ENCODE measurements around the gene FIZ1. TPM values are rescaled to one million over a fixed set of nuclear protein-coding genes. Genes with fewer than 3 reads are reported as not detected.
A peak's percentile ranks its signal among the peaks of the same experiment; 100 is the strongest.
"Not testable (repeated sequence)": the region's sequence is repeated elsewhere in the genome, so short reads cannot be mapped to it uniquely, and the experiment has no call there.

Gene FIZ1
- total RNA-seq, 1 donor from 2014 or later = 2.6 TPM

DNA sequence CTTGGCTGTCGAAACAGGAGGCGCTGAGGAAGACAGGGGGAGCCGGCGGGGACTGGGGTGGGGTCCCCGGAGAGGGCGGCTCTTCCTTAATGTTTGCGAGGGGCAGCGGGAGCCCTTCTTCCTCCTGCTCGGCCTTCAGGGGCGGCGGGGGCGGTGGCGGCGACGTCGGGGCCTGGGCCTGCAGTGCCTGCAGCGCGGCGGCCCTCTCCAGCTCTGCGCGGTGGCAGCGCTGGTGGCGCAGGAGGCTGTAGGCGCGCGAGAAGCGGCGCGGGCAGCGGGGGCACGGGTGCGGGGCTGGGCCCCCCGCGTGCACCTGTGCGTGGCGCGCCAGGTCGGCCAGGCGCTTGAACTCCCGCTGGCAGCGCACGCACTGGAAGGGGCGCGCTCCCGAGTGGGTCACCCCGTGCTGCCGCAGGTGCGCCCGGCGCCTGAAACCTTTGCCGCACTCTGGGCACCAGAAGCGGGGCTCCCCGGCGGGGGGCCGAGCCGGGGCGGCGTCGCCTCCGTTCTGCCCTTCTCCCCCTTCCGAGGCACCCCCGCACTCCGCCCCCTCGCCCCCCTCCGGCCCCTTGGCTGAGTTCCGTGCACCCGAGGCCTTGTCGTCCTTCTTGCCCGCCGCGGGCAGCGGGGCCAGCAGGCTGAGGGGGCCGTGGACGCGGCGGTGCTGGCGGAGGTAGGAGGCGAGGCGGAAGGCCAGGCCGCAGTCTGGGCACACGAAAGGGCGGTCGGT lies 21.1 kb downstream of the FIZ1 start:
- DNase-seq (ENCODE audit: low read depth in 2 of 2) = no peak

DNA sequence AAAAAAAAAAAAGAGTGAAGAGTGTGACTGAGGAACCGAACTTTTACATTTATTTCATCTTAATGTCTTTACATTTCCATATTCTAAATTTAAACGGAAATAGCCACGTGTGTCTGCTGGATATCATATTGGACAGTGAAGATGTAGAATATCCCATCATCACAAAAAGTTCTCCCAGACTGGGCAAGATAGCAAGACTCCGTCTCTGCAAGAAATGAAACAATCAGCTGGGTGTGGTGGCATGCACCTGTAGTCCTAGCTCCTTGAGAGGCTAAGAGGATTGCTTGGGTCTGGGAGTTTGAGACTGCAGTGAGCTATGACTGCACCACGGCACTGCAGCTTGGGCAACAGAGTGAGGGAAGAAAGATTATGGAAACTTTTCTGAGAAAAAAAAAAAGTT lies 22.6 kb downstream of the FIZ1 start:
- no peak for DNase-seq (ENCODE audit: low read depth in 2 of 2)

DNA sequence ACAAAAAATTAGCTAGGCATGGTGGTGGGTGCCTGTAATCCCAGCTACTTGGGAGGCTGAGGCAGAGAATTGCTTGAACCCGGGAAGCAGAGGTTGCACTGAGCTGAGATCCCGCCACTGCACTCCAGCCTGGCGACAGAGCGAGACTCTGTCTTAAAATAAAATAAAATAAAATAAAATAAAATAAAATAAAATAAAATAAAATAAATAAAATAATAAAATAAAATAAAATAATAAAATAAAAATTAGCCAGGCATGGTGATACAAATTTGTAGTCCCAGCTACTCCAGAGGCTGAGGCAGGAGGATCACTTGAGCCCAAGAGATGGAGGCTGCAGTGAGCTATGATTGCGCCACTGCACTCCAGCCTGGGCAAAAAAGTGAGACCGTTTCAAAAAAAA lies 25.4 kb downstream of the FIZ1 start:
- not testable (repeated sequence) for DNase-seq (ENCODE audit: low read depth in 2 of 2)

DNA sequence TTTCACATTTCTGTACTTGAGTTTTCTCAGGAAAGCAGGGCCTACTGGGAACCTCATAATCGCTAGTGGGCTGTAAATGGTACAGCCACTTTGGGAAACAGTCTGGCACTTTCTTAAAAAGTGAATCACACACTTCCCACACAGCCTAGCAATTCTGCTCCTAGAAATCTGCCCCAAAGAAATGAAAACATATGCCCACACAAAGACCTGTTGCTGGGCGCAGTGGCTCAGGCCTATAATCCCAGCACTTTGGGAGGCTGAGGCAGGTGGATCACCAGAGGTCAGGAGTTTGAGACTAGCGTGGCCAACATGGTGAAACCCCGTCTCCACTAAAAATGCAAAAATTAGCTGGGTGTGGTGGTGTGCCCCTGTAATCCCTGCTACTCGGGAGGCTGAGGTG lies 29.8 kb downstream of the FIZ1 start:
- DNase-seq (ENCODE audit: low read depth in 2 of 2) = not testable (repeated sequence)

GRCh38 chr19:55567708-55568328 lies 31.5 kb downstream of the FIZ1 start:
- DNase-seq (ENCODE audit: low read depth in 2 of 2) = no peak

DNA sequence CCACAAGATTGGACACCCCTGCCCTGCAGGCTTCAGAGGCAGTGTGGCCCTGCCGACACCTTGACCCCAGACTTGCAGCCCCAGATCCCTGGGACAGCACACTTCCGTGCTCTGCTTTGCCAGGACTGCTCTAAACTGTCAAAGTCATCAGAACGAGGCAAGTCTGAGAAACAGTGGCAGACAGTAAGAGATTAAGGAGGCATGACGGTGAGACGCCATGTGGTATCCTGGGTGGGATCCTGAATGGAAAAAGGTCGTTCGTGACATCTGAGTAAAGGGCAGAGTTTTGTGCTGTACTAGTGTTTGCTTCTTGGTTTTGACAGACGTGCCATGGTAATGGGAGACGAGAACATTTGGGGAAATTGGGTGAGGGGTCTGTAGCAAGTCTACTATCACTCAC lies 32.5 kb downstream of the FIZ1 start:
- no peak for DNase-seq (ENCODE audit: low read depth in 2 of 2)

- DNase-seq (ENCODE audit: low read depth in 2 of 2) = no peak
These were observed 36.0 kb downstream of the FIZ1 start for GRCh38 chr19:55563261-55563690.

- DNase-seq (ENCODE audit: low read depth in 2 of 2) = no peak
These were observed 39.6 kb downstream of the FIZ1 start for GRCh38 chr19:55559684-55560083.

DNA sequence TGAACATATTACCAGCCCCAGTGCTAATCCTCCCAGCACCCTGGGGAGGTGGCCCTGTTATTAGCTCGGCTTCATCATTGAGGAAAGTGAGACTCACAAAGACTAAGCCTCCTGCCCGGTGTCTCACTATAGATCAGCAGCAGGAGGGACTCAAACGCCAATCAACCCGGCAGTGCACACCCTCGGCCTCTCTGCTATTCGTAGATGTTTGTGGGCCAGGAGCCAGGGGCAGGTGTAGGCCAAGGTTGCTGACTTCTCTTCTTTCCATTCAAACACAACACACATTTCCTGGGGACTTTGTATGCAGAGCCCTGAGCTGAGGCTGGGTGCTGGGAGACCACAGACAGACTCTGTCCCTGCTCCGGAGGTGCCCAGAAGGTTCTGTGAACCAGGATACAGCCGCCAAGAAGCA lies 44.6 kb downstream of the FIZ1 start:
- DNase-seq (ENCODE audit: low read depth in 2 of 2) = no peak

DNA sequence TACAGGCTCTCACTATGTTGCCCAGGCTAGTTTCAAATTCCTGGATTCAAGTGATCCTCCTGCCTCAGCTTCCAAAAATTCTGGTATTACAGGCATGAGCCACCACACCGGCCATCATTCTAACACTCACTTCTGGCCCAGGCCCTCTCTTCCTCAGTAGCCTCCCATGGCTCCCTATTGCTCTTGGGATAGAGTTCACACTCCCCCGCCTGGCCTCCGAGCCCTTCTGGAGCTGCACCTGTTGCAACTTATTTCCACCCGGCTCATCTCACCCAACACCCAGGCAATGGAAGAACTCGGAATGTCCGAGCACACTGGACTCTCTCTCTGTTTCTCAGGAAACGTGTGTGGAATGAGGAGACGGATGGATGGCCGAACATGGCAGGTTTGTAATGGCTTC lies 45.0 kb downstream of the FIZ1 start:
- DNase-seq (ENCODE audit: low read depth in 2 of 2) = no peak

DNA sequence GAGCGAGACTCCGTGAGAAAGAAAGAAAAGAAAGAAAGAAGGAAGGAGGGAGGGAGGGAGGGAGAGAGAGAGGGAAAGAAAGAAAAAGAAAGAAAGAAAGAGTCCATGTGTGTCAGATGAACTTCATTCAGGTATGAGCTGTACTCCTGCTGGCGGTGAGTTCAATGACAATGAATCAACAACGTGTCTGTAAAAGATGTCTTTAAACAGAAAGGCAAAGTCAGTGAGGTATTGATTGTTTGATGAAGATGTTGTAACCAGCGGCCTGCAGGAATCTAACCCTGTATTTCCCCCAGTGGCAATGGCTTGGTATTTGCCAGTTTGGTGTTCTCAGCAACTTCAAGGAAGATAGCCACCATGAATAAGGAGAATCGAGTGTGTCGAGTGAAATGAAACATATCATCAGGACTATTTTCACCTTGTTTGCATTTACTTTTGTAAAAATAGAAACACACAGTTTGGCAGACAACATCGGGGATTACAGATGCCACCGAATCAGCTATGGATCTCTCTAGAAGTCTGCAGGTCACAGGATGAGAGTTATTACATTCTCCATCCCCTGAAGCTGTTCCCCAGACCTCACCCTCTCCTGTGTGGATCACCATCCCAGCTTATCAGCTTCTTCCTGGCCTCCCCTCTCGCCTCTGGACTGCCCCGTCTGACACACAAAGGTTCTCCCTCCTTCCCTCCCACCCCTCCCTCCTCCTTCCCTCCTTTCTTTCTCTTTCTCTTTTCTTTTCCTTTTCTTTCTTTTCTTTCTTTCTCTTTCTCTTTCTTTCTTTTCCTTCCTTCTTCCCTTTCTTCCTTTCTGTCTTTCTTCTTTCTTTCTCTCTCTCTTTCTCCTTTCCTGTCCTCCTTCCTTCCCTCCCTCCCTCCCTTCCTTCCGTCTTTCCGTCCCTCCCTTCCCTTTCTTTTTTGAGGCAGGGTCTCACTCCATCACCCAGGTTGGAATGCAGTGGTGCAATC lies 45.8 kb downstream of the FIZ1 start:
- no peak for DNase-seq (ENCODE audit: low read depth in 2 of 2)

GRCh38 chr19:55552620-55553019 lies 46.7 kb downstream of the FIZ1 start:
- DNase-seq (ENCODE audit: low read depth in 2 of 2) = no peak

- no peak for DNase-seq (ENCODE audit: low read depth in 2 of 2)
These were observed 47.1 kb downstream of the FIZ1 start for GRCh38 chr19:55552206-55552605.

GRCh38 chr19:55550321-55550650 lies 49.0 kb downstream of the FIZ1 start:
- no peak for DNase-seq (ENCODE audit: low read depth in 2 of 2)

- peak; percentile 80 to 82 for DNase-seq (ENCODE audit: low read depth in 2 of 2)
These were observed 49.6 kb downstream of the FIZ1 start for GRCh38 chr19:55549500-55550320.

GRCh38 chr19:55546822-55547614 lies 52.3 kb downstream of the FIZ1 start:
- DNase-seq (ENCODE audit: low read depth in 2 of 2) = peak; percentile 97 to 98

DNA sequence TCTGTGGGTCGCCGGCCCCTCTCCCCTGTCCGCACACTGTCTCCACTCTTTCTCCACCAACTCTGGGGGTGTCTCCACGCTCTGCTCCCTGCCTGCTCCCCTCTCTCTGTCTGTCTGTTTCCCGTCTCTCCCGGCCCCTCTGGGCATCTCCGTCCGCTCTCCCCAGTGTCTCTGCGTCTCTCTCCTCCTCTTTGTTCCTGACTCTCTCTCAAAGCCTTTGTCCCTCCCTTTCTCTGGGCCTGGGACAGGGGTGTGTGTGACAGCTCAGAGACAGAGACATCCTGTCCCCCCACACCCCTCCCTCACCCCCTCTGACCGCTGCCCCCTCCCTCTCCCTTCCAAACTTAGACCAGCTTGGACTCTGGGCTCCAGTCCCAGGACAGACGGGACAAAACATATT lies 53.3 kb downstream of the FIZ1 start:
- no peak for DNase-seq (ENCODE audit: low read depth in 2 of 2)

GRCh38 chr19:55545443-55545842 lies 53.9 kb downstream of the FIZ1 start, which contains the start of gene SBK3:
SBK3 (minus strand) TSS chr19:55545543; CDS start chr19:55545543, 0 bp downstream.
- DNase-seq (ENCODE audit: low read depth in 2 of 2) = no peak

DNA sequence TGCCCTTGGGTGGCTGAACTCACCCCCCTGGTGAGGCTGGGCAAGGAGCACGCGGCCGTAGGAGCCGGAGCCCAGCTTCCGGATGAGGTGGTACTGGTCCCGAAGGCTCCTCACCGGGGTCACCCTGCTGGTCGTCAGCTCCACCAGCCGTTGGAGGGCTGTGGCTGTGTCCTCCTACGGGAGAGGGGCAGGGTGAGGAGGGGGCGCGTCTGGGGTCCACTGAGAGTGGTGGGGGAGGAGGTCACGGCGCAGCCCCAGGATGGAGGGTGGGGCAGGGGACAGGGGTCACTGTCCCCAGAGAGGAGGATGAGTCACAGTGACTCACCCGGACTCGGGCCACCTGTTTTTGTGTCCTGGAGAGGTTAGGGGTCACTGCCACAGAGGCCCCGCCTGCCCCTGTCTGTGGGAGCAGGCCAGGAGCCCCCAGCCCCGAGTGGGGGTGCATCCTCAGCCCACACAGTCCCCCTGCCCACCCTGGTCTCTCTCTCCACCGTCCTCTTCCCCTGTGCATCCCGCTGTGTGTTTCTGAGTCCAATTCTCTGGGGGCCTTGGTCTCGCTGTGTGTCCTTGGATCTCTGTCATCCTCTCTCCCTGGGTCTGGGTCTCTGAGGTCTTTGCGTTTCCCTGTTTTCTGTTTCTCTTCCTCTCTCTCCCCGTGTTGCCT lies 54.4 kb downstream of the FIZ1 start:
- no peak for DNase-seq (ENCODE audit: low read depth in 2 of 2)

DNA sequence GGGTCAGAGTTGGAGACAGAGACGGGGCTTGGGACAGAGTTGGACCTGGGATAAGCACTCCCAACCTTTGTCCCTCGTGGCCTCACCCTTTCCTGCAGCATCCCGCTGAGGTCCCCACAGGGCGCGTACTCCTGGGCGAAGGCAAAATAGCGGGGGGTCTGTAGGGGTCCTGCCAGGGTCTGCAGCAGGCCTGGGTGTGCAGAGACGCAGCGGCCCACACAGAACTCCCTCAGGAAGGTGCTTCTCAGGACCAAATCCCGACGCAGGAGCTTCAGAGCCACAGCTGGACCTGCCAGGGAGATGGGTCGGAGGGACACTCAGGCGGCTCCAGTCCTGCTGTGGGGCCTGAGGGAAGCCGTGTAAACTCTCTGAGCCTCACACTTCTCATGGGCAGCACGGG lies 55.3 kb downstream of the FIZ1 start:
- DNase-seq (ENCODE audit: low read depth in 2 of 2) = no peak
